ENCODE measurements around the gene DBR1. TPM values are rescaled to one million over a fixed set of nuclear protein-coding genes. Genes with fewer than 3 reads are reported as not detected.

Gene DBR1
- total RNA-seq = 27.7 TPM

GRCh38 chr3:138174421-138175131 lies at the start of gene DBR1:
Gene DBR1 (minus strand): TSS chr3:138174921. CDS start chr3:138174795, 126 bp downstream.

GRCh38 chr3:138187296-138188012 lies 12.7 kb upstream of the DBR1 start, which contains the start of gene ARMC8:
Gene ARMC8 (plus strand): TSS chr3:138187301. CDS start chr3:138187555, 254 bp downstream.

GRCh38 chr3:138132239-138132638 lies 42.5 kb downstream of the DBR1 start, which contains the start of gene A4GNT:
Gene A4GNT (minus strand): TSS chr3:138132390. CDS start chr3:138131256, 1,134 bp downstream.

GRCh38 chr3:138114988-138115971 lies 59.4 kb downstream of the DBR1 start, which contains the start of gene DZIP1L:
Gene DZIP1L (minus strand): TSS chr3:138115608. CDS start chr3:138103971, 11,637 bp downstream.

Other genes starting within 250 kb of the DBR1 start
- gene CLDN18, start 164.8 kb downstream of the DBR1 start, total RNA-seq = not detected
- gene DZIP1L, start 59.3 kb downstream of the DBR1 start, total RNA-seq = 14.3 TPM
- not detected for gene A4GNT, start 42.5 kb downstream of the DBR1 start, total RNA-seq
- gene ARMC8, start 12.4 kb upstream of the DBR1 start, total RNA-seq = 109 TPM
- 6.9 TPM for gene NME9, start 154.9 kb upstream of the DBR1 start, total RNA-seq
- gene MRAS, start 173.7 kb upstream of the DBR1 start, total RNA-seq = 80.5 TPM